Kidney (tissue), 14 donors: ENCODE results near the gene DOCK6. TPM values are rescaled to one million over a fixed set of nuclear protein-coding genes. Genes with fewer than 3 reads are reported as not detected.
A peak's percentile ranks its signal among the peaks of the same experiment; 100 is the strongest.

Experiments used
- DNase-seq, 5 donors: peaks; one replicate each; pipeline ENCODE4 v3.0.0-alpha.2; 2013 to 2020
- FAIRE-seq: peaks from 2 replicates; lab custom pipeline; 2012; peaks lifted over from hg19 to GRCh38; lab: Jason Lieb, UNC
- H3K27ac ChIP-seq, 2 donors: one replicate each; pipeline ENCODE4 v1.7.0; 2013; ENCODE audit warnings: low read depth in 2 of 2, low read length in 2 of 2, inconsistent platforms in 1 of 2
- H3K27me3 ChIP-seq: one replicate; pipeline ENCODE4 v1.7.1; 2013; ENCODE audit warnings: low read length, inconsistent platforms; ENCODE audit not compliant: control insufficient read depth, insufficient read depth
- H3K36me3 ChIP-seq, 3 donors: one replicate each; pipeline versions ENCODE4 v1.7.0 to v1.7.1; 2013; ENCODE audit warnings: low read length in 3 of 3, control low read depth in 1 of 3, inconsistent platforms in 1 of 3; ENCODE audit not compliant: insufficient read depth in 3 of 3, control insufficient read depth in 2 of 3
- H3K4me1 ChIP-seq, 3 donors: one replicate each; pipeline versions ENCODE4 v1.7.0 to v1.7.1; 2013; ENCODE audit warnings: low read length in 3 of 3, inconsistent platforms in 1 of 3, low read depth in 1 of 3; ENCODE audit not compliant: control insufficient read depth in 2 of 3, insufficient read depth in 2 of 3
- H3K4me3 ChIP-seq, 3 donors: one replicate each; pipeline versions ENCODE4 v1.7.0 to v1.8.1; 2013; ENCODE audit warnings: low read length in 3 of 3, control low read depth in 1 of 3, inconsistent platforms in 1 of 3
- H3K9ac ChIP-seq, 3 donors: one replicate each; pipeline versions ENCODE4 v1.7.0 to v1.7.1; 2013; ENCODE audit warnings: low read length in 3 of 3, control low read depth in 1 of 3, inconsistent platforms in 1 of 3
- H3K9me3 ChIP-seq, 3 donors: one replicate each; pipeline versions ENCODE4 v1.7.0 to v1.7.1; 2013; ENCODE audit warnings: low read length in 3 of 3, control low read depth in 1 of 3, inconsistent platforms in 1 of 3; ENCODE audit not compliant: control insufficient read depth in 2 of 3, insufficient read depth in 1 of 3
- intact Hi-C: fragments of 100-400 bp; cut with DNase I; formaldehyde crosslinking; loops from one replicate; pipeline ENCODE4 v1.11.1; 2022
- polyA plus RNA-seq: library from polyadenylated mRNA; stranded (reverse); fragments of 350-450 nt; fragmentation: Illumina TruSeq; extraction: RNeasy Lipid Tissue Mini Kit (QIAGEN cat#74804); gene quantifications from one replicate; pipeline ENCODE4 v1.2.3, GENCODE V29; 2014; ENCODE audit warnings: low read depth, low replicate concordance; ENCODE audit not compliant: insufficient read depth
- total RNA-seq: library from RNA; stranded (reverse); fragmentation: NEBNext Ultra II Directional; extraction: Animal tissue kit (Norgen Biotek cat#: 25700); gene quantifications from one replicate; pipeline ENCODE4 v1.2.1, GENCODE V29; 2021
- TF ChIP-seq, protein P1 (sequence below): IDR thresholded peaks from 3 replicates; pipeline ENCODE4 v1.5.1; 2012; ENCODE audit warnings: mild to moderate bottlenecking, moderate library complexity, borderline replicate concordance; ENCODE audit not compliant: insufficient read depth; ENCODE audit errors: extremely low read depth
- donor health status: control.
- donor health status: control.
- donor health status: control.
- donor health status: control.
- donor health status: control.
- donor health status: DM: yes; HTN: yes; CAD: no.
- donor health status: Normal renal cell carcinoma (clear cell type).

DOCK6 gene
- total and polyA plus RNA-seq, 2 donors from 2014 or later = 45.8 to 112 TPM

DNA sequence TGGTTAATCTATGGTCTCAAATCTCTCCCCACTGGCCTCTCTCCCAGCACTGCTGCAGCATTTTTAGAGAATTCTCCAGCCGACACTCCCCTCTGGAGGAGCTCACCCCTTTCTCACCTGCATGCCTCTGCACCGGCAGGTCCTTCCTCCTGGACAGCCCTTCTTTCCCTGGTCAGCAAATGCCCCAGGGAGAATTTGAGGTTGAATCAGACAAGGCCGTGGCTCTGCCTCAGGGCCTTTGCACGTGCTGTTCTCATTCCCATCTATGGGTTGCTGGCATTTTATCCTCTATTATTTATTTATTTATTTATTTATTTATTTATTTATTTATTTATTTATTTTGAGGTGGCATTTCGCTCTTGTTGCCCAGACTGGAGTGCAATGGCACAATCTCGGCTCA lies 1.4 kb upstream of the DOCK6 start:
- no peak for FAIRE-seq
- H3K9ac ChIP-seq = no peak overlapping the region
- DNase-seq = no peak
- no peaks in the 10 kb centered on the region for H3K36me3 ChIP-seq
- no peaks in the 10 kb centered on the region for H3K27me3 ChIP-seq
- H3K4me3 ChIP-seq = no peak overlapping the region
- H3K27ac ChIP-seq = no peak overlapping the region
- H3K4me1 ChIP-seq = peaks cover 0 to 12% (median 2%) of the 10 kb centered on the region in 3 donors
- TF ChIP-seq, protein P1, sequence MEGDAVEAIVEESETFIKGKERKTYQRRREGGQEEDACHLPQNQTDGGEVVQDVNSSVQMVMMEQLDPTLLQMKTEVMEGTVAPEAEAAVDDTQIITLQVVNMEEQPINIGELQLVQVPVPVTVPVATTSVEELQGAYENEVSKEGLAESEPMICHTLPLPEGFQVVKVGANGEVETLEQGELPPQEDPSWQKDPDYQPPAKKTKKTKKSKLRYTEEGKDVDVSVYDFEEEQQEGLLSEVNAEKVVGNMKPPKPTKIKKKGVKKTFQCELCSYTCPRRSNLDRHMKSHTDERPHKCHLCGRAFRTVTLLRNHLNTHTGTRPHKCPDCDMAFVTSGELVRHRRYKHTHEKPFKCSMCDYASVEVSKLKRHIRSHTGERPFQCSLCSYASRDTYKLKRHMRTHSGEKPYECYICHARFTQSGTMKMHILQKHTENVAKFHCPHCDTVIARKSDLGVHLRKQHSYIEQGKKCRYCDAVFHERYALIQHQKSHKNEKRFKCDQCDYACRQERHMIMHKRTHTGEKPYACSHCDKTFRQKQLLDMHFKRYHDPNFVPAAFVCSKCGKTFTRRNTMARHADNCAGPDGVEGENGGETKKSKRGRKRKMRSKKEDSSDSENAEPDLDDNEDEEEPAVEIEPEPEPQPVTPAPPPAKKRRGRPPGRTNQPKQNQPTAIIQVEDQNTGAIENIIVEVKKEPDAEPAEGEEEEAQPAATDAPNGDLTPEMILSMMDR = no peak
- intact Hi-C loops = no loop called here
- no peaks in the 10 kb centered on the region for H3K9me3 ChIP-seq

DNA sequence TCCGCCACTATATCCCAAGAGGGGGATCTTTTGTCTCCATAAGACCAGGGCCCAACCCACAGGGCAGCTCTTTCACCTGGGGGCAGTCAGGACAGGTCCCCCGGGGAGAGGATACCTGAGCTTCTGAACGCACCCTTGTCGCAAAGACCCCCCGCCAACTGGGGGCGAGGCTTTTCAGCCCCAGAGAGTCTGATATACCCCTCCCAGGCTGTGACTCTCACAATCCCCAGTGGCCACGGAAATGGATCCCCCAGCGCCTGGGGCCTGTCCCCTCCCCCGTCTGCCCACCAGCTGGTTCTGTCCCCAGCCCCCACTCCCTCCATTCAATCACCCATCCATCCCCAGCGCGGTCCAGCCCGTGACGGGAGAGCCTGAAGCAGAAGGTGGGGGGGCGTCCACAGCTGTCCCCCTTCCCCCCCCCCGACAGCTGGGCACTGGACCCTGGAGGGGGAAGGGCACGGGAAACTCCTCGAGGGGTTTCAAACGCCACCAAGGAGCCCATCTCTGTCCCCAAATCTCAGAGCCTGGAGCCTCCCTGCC lies 823 bp downstream of the DOCK6 start:
- FAIRE-seq (no peak), DNase-seq (peak; percentile 58 to 85 (median 80))
- peak overlapping the region; percentile 44 to 71 (median 60) for H3K4me3 ChIP-seq
- no peaks in the 10 kb centered on the region for H3K36me3 ChIP-seq
- no peaks in the 10 kb centered on the region for H3K9me3 ChIP-seq
- peak overlapping the region; percentile 83 to 85 for H3K27ac ChIP-seq
- TF ChIP-seq, protein P1 = no peak
- no peaks in the 10 kb centered on the region for H3K27me3 ChIP-seq
- H3K9ac ChIP-seq = peak overlapping the region in 2 of 3 donors; percentile 69 to 75
- peaks cover 0 to 9% (median 0%) of the 10 kb centered on the region in 3 donors for H3K4me1 ChIP-seq
- intact Hi-C loops = no loop called here

DNA sequence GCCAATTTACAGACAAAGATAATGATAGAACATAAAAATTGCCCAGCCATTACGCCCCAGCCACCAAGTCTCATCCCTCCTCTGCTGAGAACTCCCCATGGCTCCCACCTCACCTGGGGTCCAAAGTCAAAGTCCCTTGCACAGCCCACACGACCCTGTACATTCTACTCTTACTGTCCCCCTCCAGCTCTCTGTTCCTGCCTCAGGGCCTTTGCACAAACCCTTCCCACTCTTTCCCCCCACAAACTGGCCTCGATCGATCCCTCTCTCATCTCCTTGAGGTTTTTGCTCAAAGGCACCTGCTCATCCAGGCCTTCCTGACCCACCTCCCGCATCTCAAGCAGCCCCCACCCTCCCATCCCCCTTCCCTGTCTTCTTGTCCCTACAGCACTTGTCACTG lies 1.3 kb downstream of the DOCK6 start:
- H3K27ac ChIP-seq = no peak overlapping the region
- no peaks in the 10 kb centered on the region for H3K9me3 ChIP-seq
- H3K4me1 ChIP-seq = peaks cover 0 to 11% (median 0%) of the 10 kb centered on the region in 3 donors
- intact Hi-C loops = no loop called here
- H3K4me3 ChIP-seq = no peak overlapping the region
- no peak overlapping the region for H3K9ac ChIP-seq
- TF ChIP-seq, protein P1 = no peak
- no peaks in the 10 kb centered on the region for H3K27me3 ChIP-seq
- DNase-seq = no peak
- no peaks in the 10 kb centered on the region for H3K36me3 ChIP-seq
- no peak for FAIRE-seq
